Colon (tissue), 2 donors: ENCODE measurements around the gene EVL.

Source experiments
- FAIRE-seq: peaks from 2 replicates; lab custom pipeline; 2012; peaks lifted over from hg19 to GRCh38; lab: Jason Lieb, UNC
- donor health status: control.
- donor health status: control.

EVL gene

DNA sequence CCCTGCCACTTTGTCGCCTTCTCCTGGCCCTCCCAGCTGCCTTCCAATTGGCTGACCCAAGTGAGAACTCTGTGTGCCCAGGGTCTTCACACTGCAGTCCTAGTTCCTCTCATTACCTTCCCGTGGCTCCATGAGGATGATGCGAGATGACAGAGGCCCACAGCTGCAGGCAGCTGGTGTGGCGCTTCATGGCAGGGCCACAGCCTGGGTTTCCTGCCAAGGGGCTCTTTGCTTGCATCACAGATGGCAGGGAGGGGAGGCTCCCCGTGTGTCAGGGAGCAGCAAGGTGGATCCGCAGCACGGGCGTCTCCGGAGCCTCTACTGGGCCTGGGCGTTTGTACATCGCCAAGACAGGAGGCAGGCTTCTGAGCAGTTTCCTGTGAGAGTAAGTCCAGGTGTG, 65.3 kb downstream of the EVL start:
- FAIRE-seq, result no peak

DNA sequence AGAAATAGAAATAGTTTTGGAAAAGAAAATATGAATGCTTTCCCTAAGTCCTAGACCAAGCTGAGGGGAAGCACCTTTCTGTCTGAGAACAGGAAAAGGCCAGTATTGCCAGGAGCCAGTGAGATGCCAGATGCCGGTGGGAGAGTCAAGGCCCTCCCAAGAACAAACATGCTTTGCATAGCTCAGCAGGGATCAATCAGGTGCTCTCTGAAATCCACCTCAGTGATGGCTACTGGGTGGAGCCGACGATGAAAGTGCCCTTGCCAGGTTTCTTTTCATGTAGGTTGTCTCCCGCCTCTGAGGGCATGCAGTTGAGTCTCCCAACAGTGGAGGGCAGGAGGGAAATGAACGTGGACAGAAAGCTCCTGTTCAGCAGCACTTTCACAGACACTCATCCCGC, 66.0 kb downstream of the EVL start:
- no peak for FAIRE-seq

DNA sequence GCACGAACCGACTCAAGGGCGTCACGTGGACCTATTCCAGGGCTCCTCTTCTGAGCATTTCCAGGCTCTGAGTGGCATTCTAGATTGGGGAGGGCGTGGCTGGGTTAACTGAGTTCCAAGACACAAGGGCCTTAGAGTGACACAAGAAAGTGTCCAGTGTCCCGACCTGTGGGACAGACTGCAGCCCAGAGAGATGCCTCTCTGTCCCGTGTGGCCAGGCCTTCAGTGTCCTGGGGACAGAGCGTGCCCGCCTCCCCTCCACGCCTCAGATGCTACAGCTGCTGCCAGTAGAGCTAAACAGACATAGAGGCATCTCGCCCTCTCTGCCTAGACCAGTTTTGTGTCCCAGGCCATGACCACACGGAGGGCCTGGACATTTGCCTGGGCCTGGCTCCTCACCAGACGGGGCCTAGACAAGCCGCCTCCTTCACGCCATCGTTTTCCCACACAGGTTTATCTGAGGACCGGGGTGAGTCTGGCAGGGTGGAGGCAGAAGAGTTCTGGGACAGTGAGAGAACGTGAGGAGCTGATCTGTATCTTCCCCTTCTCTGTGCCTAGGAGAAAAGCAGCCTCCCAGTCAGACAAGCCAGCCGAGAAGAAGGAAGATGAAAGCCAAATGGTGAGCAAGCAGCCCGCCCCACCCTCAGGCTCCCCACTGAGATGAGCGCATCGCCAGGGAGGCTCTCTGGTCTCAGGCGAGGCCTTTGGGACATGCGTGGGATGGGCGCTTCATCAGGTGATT, 67.1 kb downstream of the EVL start:
- FAIRE-seq, result no peak

DNA sequence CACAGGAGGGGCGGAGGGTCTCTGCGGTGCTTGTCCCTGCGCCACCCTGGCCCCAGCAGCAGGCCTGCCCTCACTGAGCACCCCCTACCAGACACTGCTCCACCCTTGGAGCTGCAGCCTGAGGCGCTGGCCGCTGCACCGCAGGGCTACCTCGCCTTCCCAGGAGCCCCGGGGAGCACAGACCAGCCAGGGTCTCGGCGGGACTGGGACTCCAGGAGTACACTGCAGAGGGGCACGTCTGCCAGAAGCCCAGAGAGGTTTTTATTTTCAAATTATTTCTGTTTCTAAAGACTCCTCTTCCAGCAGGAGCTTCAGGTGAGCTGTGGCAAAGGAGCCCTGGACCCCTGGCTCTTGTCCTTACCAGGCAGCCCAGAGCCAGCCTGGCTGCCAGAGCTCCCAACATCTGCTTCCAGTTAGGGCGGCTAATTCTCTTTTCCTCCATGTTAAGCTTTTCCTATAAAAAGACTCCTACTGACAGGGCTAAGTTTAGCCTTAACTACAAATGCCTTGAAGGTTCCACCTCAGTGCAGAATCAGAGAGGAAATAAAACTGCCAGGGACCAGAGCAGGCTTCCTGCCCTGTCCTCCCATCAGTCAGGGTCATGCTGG, 67.8 kb downstream of the EVL start:
- FAIRE-seq, result no peak

DNA sequence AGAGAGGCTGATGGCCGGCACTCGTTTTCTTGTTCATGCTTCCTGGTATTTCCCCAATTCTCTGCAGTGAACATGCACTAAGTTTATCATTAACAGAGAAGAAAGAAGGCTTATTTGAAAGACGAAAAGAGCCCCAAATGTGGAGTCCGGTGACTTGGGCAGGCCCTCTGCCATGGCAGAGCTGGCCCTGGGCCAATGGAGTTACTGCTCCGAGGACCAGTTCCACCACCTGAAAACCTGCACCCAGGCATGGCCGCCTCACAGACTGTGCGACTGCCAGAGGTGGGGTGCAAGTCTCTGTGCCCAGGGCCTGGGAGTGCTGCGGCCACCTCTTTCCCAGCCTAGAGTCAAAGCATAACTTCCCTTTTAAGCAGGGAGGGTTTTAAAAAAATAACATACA, 69.4 kb downstream of the EVL start:
- FAIRE-seq, result no peak

DNA sequence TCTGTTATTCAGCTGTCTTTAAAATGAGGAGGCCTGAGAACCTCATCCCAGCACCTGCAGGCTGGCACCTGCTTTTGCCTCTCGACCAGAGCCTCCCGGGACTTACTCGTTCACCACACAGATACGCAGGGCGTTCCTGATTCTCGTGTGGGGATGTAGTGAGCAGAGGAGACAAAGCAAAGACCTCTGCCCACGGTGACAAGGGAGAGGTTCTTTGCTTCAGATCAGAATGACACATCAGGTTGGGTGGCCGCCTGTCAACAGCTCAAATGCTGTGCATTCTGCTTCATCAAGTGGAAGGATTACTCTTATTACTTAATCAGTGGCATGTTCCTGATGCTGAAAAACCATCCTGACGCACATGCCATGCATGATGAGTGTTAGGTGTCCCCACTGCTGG, 69.9 kb downstream of the EVL start:
- FAIRE-seq, result no peak

DNA sequence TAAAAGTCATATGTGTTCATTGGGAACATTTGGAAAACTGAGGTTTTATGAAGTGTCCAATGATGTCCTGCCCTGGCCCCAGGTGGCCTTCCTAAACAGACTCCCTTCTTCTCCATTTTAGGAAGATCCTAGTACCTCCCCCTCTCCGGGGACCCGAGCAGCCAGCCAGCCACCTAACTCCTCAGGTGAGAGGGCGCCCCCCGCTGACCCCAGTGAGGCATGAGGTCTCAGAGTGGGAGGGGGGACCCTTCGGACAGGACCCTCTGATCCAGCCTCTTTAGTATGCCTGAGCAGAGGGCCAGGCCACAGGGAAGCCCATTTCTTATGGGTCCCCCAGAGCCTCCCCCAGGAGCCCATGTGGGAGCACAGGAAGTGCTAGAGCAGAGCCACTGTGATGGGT, 70.6 kb downstream of the EVL start:
- FAIRE-seq, result no peak

DNA sequence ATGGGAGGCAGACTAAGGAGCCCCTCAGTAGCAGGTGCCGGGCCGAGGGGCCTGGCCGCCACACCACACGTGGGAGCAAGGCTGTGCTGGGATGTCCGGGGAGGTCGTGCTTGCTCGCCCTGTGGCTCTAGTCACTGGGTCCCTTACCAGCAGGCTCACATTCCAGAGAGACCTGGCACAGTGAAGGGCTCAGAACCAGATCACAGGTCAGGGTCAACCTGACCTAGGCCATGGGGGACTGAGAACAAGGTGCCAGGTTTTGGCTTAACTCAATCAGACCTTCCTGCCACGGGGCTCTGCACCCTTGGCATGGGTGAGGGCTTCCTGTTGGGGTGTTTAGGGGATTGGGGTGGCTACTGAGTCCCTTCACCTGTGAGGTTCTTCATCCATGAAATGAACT, 72.0 kb downstream of the EVL start:
- no peak for FAIRE-seq

DNA sequence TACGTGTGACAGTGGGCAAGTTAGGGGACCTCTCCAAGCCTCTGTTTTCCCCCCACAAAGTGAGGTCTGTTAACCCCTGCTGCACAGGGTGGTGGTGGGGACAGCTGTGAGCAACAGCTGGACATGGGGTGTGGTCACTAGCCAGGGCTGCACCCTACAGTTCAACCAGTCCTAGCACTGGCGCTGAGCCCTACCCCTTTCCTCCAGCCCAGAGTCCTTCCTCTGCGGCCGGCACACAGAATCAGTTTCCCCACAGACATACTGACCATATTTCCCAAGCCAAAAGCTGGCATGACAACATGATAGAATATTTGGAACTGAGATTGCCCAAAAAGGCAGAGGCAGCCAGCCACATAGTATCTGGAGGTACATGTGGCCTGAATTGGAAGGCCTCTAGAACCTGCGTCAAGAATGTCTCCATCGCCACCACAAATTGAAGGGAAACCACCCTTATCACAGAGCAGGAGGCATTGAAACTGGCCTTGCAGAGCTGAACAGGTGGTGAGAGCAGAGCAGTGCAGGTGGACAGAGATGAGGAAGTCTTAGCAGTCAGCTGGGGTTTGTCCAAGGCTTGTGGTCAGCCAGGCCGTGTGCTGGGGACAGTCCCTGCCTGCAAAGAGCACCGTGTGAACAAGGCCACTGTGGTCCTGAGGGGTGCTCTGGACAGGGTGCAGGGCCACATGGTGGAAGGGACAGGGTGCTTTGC, 73.0 kb downstream of the EVL start:
- no peak for FAIRE-seq

DNA sequence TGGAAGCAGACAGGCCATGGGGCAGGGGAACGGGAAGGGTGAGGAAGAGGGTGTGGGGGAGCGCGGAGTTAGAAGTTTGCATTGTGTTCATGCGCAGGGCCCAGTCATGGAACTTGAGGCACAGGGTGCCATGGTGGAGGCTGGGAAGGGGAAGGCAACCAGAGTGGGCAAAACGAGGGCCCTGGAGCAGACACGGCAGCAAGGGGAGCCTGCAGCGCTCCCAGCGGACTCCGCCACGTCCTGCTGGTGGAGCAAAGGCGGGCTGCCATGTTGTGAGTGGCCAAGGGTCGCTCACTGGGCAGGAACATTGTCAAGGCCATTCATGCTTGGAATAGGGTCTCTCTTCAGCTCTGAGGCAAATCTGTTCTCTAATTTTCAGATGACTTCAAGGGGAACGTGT, 73.7 kb downstream of the EVL start:
- no peak for FAIRE-seq

DNA sequence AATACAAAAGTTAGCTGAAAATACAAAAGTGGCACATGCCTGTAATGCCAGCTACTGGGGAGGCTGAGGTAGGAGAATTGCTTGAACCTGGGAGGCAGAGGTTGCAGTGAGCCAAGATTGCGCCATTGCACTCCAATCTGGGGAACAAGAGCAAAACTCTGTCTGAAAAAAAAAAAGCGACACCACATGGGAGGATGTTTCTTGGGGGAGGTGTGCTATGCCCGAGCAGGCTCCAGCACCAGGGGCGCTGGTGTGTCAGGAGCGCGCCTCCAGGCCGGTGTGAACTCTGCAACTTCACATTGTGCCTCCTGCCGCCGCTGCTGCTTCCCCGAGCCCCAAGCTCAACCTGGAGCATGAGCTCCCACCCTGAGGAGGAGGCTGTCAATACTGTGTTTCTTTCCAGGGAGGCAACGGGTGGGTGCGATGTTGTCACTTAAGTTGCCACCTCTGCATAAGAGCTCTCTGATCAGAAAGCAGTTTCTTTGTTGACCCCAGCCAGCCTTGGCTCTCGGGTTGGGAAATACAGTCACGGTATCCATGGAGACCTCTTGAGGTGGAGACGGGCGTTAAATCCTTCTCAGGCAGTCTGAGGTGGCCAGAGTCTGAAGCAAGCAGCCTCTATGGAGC, 75.3 kb downstream of the EVL start:
- FAIRE-seq, result no peak

DNA sequence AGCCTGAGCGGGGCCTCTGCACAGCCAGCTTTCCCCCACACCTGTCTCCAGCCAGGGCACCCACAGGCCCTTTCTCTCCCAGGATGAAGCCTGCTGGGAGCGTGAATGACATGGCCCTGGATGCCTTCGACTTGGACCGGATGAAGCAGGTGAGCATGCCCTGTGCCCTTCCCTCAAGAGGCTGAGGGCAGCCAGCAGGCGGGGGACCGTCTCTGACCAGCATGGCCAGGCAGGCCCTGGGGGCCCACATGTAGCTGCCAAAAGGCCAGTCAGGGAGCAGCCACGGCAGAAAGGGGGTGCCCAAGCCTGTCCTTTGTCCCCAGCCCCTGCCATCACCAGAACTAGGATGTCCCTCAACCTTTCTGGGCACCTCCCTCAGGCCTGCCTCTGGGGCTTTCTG, 75.9 kb downstream of the EVL start:
- FAIRE-seq, result no peak

DNA sequence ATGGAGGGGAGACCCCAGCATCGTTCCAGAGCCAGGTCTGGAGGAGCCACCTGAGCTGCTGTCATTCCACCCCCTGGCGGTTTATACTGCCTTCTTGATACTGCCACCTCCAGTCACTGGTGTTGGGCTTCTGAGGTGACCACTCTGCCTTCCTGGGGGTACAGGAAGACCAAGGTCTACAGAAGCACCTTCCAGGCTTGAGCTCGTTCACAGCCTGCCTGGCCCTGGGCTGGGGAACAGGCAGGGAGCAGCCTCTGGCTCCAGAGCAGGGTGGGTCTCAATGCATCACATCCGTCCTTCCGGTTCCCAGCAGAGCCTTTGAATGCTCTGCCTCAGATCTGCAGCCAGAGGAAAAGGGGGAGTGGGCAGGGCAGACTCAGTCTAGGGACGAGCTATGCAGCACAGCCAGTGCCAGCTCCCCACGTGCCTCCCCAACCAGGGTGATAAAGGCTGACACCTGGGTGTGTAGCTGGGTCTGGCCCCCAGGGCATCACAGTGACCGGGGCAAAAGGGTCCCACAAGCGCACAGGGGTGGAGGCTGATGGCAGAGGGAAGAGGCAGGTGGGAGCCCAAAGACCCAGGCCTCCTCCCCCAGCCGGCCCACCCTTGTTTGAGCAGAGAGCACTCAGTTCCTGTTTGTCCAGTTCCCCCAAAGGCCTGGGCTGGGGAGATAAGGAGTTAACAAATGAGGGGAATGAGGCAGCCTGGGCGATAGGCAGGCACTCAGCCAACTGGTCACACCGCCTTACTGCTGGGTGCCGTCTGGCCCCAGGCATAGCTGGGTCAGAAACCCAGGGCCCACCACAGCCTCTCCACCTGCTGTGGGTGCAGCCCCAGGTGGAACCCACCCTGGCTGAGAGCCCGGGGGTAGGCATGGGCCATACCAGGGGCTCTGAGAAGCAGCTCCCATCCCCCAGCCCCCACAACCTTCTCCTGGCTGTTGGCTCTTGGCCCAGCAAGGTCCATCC, 77.1 kb downstream of the EVL start:
- no peak for FAIRE-seq

DNA sequence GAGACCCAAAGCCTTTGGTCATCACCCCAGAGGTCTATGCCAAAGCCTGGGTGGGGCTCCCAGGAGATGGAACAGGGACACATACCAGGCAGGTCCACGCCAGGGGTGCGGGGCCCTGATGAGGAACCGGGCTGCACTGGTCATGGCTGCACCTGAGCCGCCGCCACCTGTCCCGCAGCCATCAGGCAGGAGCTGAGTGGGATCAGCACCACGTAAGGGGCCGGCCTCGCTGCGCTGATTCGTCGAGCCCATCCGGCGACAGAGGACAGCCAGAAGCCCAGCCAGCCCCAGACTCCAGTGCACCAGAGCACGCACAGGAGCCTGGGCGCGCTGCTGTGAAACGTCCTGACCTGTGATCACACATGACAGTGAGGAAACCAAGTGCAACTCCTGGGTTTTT, 78.3 kb downstream of the EVL start:
- no peak for FAIRE-seq

DNA sequence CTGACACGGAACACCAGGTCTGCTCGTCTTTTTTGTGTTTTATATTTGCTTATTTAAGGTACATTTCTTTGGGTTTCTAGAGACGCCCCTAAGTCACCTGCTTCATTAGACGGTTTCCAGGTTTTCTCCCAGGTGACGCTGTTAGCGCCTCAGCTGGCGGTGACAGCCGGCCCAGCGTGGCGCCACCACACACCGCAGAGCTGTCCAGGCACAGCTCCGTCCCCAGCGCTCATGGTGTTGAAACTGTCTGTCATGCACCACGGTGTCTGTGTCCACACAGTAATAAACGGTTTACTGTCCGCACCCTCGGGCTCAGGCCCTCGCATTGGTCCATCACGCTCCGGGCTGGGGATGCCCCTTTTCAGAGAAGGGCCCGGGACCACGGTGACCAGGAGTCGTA, 78.7 kb downstream of the EVL start:
- no peak for FAIRE-seq

DNA sequence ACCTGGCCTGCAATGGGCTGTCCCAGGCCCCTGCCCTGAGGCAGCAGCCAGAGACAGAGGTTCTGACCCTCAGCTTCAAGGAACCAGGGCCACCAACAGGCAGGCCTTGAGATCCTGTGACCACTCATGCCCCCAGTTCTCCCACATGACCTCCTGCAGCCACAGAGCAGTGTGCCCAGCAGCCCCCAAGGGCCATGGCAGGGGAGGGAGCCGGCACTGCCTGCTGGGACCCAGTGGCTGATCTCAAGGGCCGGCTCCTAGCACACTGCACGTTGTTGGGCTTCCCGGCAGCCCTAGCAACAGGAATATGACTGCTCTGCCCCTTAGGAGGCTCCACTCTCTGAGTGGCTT, 79.4 kb downstream of the EVL start:
- FAIRE-seq, result no peak

DNA sequence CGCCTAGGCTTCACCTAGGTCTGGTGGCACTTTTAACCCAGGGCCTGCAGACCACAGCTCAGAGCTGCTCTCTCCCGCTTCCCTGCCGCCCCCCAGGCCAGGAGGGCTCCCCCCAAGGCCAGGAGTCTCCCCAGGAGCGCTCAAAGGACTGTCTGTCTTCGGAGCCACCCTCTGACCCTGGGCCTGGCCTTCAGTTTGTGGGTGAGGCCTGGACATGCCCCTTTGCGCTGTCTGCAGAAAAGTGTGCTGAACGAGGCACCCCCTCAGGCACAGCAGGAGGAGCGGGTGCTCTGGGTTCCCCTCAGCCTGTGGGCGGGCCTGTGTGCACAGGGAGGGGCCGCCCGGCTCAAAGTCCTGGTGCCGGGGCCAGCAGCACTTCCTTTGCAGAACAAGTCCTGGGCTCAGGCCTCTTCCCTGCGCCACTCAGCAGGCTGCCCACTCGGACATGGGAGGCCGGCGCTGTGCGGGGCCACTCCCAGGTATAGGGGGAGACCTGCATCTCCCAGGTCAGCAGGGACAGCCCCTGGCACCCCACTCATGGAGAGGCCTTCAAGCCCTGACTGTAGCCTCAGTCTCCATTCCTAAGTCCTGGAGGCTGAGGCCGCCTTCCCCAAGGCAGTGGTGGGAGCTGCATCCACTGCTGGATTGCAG, 79.9 kb downstream of the EVL start:
- no peak for FAIRE-seq

DNA sequence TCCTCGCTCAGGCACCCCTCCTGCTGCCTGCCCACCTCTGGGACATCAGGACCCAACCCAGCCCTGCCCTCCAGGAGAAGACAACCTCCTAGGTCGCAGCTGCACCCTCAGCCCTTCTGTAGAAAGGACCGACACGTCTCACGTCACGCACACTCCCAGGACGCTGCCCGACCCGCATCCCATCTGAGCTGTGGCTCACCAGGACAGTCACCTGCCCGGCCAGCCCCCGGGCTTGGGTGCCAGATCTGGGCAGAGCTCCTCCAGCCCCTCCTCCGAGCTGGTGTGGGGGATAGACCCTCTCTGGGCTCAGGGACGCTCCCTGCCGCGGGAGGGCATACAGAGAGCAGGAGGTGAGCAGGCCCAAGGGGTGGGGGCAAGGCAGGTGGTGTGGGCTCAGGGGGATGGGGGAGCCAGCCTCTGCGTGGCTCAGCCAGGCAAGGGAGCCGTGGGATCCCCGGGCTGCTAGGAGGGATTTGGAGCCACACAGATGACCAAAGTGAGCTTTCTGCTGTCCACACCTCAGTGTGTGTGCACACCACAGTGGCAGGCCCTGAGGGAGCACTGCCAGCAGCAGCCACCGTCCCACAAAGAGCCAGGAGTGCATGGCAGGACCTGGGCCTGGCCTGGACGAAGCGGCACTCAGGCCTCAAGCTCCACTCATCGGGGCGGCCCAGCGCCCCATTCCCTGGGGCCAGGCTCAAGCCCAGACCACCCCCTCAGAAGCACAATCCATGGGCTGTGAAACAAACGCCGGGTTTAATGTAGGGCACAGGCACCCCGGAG, 80.7 kb downstream of the EVL start:
- FAIRE-seq, result no peak

DNA sequence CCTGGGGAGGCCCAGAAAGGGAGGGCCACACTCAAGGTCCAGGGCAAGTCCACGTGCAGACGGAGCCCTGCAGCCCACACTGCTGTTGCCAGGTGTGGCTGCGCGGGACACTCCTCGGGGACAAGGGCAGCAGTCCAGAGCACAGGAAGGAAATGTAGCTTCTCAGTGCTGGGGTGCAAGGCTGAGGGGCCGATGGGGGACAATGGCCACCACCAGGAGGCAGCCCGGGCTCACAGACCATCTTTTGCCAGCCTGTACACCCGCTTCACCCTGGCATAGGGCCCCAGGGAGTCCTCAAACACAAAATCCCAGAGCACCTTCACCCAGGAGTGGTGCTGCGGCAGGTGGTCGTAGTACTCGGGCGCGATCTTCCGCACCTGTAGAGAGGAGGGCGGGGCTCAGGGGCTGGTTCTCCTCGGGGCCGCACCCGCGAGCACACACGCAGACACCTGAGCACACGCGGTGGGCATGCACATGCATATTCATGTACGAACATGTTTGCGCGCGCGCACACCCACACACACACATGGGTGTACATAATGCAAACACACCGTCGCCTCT, 81.4 kb downstream of the EVL start:
- FAIRE-seq, result no peak

DNA sequence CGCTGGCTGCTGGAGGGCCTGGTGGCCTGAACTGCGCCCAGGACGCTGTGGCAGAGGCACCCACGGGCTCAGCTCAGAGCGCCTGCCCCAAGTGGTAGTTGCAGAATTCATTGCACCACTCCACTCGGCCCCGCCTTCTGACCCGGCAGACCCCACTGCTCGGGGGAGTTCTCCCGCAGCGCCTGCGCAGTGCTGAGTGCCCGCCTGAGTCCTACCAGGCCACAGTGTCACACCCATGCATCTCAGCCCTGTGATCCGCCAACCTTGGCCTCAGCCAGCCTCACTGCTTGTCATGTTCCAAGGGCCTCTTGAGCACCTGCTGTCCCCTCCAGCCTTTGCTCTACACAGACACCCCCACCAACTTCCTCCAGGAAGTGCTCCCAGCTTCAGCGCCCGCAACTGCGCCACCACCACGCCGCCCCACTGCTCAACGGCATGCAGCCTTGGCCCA, 82.0 kb downstream of the EVL start:
- FAIRE-seq, result no peak
